Measurements from ENCODE around the gene AKR7A3. TPM values are rescaled to one million over a fixed set of nuclear protein-coding genes. Genes with fewer than 3 reads are reported as not detected.

Gene AKR7A3
- total RNA-seq, 1 experiment from 2014 or later, result 0.40 TPM

DNA sequence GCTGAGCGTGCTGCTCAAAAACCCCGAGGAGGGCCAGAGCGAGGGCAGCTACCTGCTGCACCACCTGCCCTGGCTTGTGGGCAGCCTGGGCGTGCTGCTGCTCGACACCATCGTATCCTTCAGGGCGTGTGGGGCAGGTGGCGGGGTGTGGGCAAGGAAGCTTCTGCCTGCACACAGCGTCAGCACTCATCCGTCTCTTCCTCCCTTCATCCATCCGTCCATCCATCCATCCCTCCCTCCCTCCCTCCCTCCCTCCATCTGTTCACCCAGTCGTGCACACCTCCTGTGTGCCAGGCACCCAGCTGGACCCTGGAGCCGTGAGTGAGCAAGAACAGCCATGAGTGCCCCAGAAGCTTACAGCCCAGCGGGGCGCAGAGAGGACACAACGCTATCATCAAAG lies 38.7 kb upstream of the AKR7A3 start:
- H3K9me3 Mint-ChIP-seq (ENCODE audit: unreplicated experiment), result no peaks in the 10 kb centered on the region
- no TSS peak for BruUV-seq (replicated peaks)

DNA sequence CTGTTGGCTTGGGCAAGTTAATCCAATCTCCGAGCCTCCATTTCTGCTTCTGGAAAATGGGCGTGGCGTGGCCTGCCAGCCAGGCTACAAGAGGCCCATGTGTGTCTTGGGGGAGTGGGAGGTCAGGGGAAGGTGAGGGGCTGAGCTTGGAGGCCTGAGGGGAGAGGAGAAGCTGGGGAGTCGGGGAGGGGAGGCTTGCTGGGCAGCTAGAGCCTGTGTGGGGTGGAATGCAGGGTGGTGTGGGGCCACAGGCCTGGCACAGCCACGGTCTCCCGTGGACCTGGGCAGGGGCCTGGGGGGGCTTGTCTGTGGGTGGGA lies 38.1 kb upstream of the AKR7A3 start:
- Mint-ChIP-seq H3K27me3 (ENCODE audit: insufficient read depth, unreplicated experiment) (no peaks in the 10 kb centered on the region), H3K36me3 (ENCODE audit: insufficient read depth, unreplicated experiment) (peaks cover 47% of the 10 kb centered on the region), H3K4me1 (ENCODE audit: insufficient read depth, unreplicated experiment) (no peaks in the 10 kb centered on the region), H3K9me3 (ENCODE audit: unreplicated experiment) (no peaks in the 10 kb centered on the region), H3K4me3 (ENCODE audit: unreplicated experiment) (no peak overlapping the region), H3K27ac (ENCODE audit: low read depth, unreplicated experiment) (no peak overlapping the region)
- ChIA-PET POLR2A (no interaction called here), CTCF (interaction anchor here (0.9 kb wide), 1 partner anchor 15 kb away, joined by 3 read pairs; no protein-coding TSS in a partner anchor)
- DNase-seq (ENCODE audit: unreplicated experiment), result no peak
- no TSS peak for BruUV-seq (replicated peaks)
- TF ChIP-seq, protein P1, sequence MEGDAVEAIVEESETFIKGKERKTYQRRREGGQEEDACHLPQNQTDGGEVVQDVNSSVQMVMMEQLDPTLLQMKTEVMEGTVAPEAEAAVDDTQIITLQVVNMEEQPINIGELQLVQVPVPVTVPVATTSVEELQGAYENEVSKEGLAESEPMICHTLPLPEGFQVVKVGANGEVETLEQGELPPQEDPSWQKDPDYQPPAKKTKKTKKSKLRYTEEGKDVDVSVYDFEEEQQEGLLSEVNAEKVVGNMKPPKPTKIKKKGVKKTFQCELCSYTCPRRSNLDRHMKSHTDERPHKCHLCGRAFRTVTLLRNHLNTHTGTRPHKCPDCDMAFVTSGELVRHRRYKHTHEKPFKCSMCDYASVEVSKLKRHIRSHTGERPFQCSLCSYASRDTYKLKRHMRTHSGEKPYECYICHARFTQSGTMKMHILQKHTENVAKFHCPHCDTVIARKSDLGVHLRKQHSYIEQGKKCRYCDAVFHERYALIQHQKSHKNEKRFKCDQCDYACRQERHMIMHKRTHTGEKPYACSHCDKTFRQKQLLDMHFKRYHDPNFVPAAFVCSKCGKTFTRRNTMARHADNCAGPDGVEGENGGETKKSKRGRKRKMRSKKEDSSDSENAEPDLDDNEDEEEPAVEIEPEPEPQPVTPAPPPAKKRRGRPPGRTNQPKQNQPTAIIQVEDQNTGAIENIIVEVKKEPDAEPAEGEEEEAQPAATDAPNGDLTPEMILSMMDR (IDR thresholded peaks at IDR 0.05; ENCODE audit: unreplicated experiment), result no peak
- intact Hi-C loops (cut with micrococcal nuclease), result no loop called here

More for the DNA sequence above, 38.7 kb upstream of the AKR7A3 start:
- H3K36me3 Mint-ChIP-seq (ENCODE audit: insufficient read depth, unreplicated experiment), result peaks cover 47% of the 10 kb centered on the region
- POLR2A ChIA-PET, result interaction anchor here (0.6 kb wide), 2 partner anchors 16 to 327 kb away, joined by 3 to 5 read pairs; no protein-coding TSS in a partner anchor
- no peak for DNase-seq (ENCODE audit: unreplicated experiment)
- TF ChIP-seq, protein P1 (IDR thresholded peaks at IDR 0.05; ENCODE audit: unreplicated experiment), result no peak
- no peaks in the 10 kb centered on the region for H3K27me3 Mint-ChIP-seq (ENCODE audit: insufficient read depth, unreplicated experiment)
- no peak overlapping the region for H3K4me3 Mint-ChIP-seq (ENCODE audit: unreplicated experiment)
- H3K4me1 Mint-ChIP-seq (ENCODE audit: insufficient read depth, unreplicated experiment), result no peaks in the 10 kb centered on the region
- no peak overlapping the region for H3K27ac Mint-ChIP-seq (ENCODE audit: low read depth, unreplicated experiment)
- intact Hi-C loops (cut with micrococcal nuclease), result no loop called here
- CTCF ChIA-PET, result no interaction called here

DNA sequence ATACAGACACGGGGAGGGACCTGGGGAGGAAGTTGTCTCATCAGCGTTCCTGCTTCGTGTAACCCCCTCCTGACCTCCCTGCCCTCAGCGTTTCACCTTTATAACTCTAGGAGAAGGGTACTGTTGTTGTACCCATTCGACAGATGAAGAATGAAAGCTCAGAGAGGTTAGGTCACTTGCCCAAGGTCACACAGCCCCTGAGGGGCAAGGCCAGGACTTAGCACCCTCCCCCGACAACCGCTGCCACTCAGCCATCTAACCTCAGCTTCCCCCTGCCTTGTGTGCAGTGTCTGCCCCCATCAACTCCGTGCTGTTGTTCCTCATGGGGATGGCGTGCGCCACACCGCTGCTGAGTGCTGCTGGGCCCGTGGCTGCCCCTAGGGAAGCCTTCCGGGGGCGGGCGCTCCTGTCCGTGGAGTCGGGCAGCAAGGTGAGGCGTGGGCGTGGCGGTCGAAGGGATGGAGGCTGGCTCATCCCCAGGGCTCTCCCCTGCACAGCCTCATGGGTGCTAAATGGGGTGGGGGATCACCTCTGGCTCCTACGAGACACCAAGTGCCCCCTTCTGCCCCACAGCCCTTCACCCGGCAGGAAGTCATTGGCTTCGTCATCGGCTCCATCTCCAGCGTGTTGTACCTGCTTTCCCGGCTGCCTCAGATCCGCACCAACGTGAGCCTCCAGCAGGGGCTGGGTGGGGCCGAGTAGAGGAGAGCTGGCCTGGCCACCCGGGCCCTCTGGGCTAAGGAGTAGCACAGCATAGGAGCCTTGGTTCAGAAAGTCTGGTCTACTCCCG lies 37.6 kb upstream of the AKR7A3 start:
- no peak overlapping the region for H3K4me3 Mint-ChIP-seq (ENCODE audit: unreplicated experiment)
- intact Hi-C loops (cut with micrococcal nuclease), result no loop called here
- H3K27ac Mint-ChIP-seq (ENCODE audit: low read depth, unreplicated experiment), result no peak overlapping the region
- POLR2A ChIA-PET, result no interaction called here
- H3K36me3 Mint-ChIP-seq (ENCODE audit: insufficient read depth, unreplicated experiment), result peaks cover 51% of the 10 kb centered on the region
- no TSS peak for BruUV-seq (replicated peaks)
- H3K4me1 Mint-ChIP-seq (ENCODE audit: insufficient read depth, unreplicated experiment), result no peaks in the 10 kb centered on the region
- CTCF ChIA-PET, result interaction anchor here (0.9 kb wide), 1 partner anchor 15 kb away, joined by 3 read pairs; no protein-coding TSS in a partner anchor
- no peak for DNase-seq (ENCODE audit: unreplicated experiment)
- no peaks in the 10 kb centered on the region for H3K9me3 Mint-ChIP-seq (ENCODE audit: unreplicated experiment)
- H3K27me3 Mint-ChIP-seq (ENCODE audit: insufficient read depth, unreplicated experiment), result no peaks in the 10 kb centered on the region
- TF ChIP-seq, protein P1 (IDR thresholded peaks at IDR 0.05; ENCODE audit: unreplicated experiment), result no peak

DNA sequence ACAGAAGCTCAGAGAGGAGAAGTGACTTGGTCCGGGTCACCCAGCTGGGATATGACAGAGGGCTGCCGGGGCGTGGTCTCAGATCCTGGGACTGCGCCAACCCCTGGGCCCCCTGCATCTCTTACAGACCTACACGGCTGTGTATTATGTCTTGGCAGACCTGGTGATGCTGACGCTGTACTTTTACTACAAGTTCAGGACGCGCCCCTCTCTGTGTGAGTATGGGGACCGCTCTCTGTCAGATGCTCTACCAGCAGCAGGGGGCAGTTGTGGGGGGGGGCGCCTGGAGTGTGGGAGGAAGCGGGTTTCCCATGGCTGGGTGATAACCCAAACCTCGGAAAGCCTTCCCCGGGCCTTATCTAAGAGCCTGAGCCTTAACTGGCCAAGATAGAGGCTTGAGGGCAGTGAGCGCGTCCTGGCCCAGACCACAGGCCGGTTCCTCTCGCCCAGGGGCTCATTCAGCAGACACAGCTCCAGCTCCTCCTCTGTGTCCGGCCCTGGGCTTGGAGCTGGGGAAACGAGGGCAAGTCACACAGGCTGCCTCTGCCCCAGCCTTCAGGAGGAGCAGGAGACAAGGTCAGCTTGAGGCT lies 36.9 kb upstream of the AKR7A3 start:
- no peak for DNase-seq (ENCODE audit: unreplicated experiment)
- TF ChIP-seq, protein P1 (IDR thresholded peaks at IDR 0.05; ENCODE audit: unreplicated experiment), result no peak
- intact Hi-C loops (cut with micrococcal nuclease), result no loop called here
- ChIA-PET CTCF (interaction anchor here (0.9 kb wide), 1 partner anchor 16 kb away, joined by 3 read pairs; no protein-coding TSS in a partner anchor), POLR2A (no interaction called here)
- BruUV-seq (replicated peaks), result no TSS peak
- Mint-ChIP-seq H3K36me3 (ENCODE audit: insufficient read depth, unreplicated experiment) (peaks cover 57% of the 10 kb centered on the region), H3K9me3 (ENCODE audit: unreplicated experiment) (no peaks in the 10 kb centered on the region), H3K4me3 (ENCODE audit: unreplicated experiment) (no peak overlapping the region), H3K4me1 (ENCODE audit: insufficient read depth, unreplicated experiment) (no peaks in the 10 kb centered on the region), H3K27ac (ENCODE audit: low read depth, unreplicated experiment) (no peak overlapping the region), H3K27me3 (ENCODE audit: insufficient read depth, unreplicated experiment) (no peaks in the 10 kb centered on the region)

Data from MCF 10A (cell line).